ENCODE measurements around the gene IGSF3.
A peak's percentile ranks its signal among the peaks of the same experiment; 100 is the strongest.

Gene IGSF3

GRCh38 chr1:116558140-116558549 lies 109.4 kb downstream of the IGSF3 start:
- no peak for DNase-seq (ENCODE audit: low read depth in 2 of 2)

GRCh38 chr1:116557323-116557878 lies 110.1 kb downstream of the IGSF3 start:
- DNase-seq (ENCODE audit: low read depth in 2 of 2) = no peak

GRCh38 chr1:116556289-116557006 lies 111.1 kb downstream of the IGSF3 start:
- DNase-seq (ENCODE audit: low read depth in 2 of 2) = peak; percentile 54 to 56

GRCh38 chr1:116554924-116555323 lies 112.6 kb downstream of the IGSF3 start:
- no peak for DNase-seq (ENCODE audit: low read depth in 2 of 2)

GRCh38 chr1:116553386-116554115 lies 114.0 kb downstream of the IGSF3 start:
- DNase-seq (ENCODE audit: low read depth in 2 of 2) = no peak

GRCh38 chr1:116546354-116546977 lies 121.1 kb downstream of the IGSF3 start:
- no peak for DNase-seq (ENCODE audit: low read depth in 2 of 2)

- DNase-seq (ENCODE audit: low read depth in 2 of 2) = no peak
Observed at GRCh38 chr1:116545359-116545705, 122.2 kb downstream of the IGSF3 start.

GRCh38 chr1:116544588-116545358 lies 122.8 kb downstream of the IGSF3 start:
- no peak for DNase-seq (ENCODE audit: low read depth in 2 of 2)

- no peak for DNase-seq (ENCODE audit: low read depth in 2 of 2)
Observed at GRCh38 chr1:116540088-116540487, 127.4 kb downstream of the IGSF3 start.

GRCh38 chr1:116538544-116538943 lies 129.0 kb downstream of the IGSF3 start:
- DNase-seq (ENCODE audit: low read depth in 2 of 2) = no peak

- DNase-seq (ENCODE audit: low read depth in 2 of 2) = no peak
Observed at GRCh38 chr1:116537898-116538297, 129.6 kb downstream of the IGSF3 start.

- DNase-seq (ENCODE audit: low read depth in 2 of 2) = no peak
Observed at GRCh38 chr1:116537040-116537831, 130.3 kb downstream of the IGSF3 start.

- DNase-seq (ENCODE audit: low read depth in 2 of 2) = no peak
Observed at GRCh38 chr1:116534014-116534739, 133.4 kb downstream of the IGSF3 start.

- no peak for DNase-seq (ENCODE audit: low read depth in 2 of 2)
Observed at GRCh38 chr1:116533429-116533820, 134.1 kb downstream of the IGSF3 start.

- no peak for DNase-seq (ENCODE audit: low read depth in 2 of 2)
Observed at GRCh38 chr1:116532671-116533428, 134.7 kb downstream of the IGSF3 start.

- DNase-seq (ENCODE audit: low read depth in 2 of 2) = no peak
Observed at GRCh38 chr1:116531917-116532316, 135.6 kb downstream of the IGSF3 start.

- no peak for DNase-seq (ENCODE audit: low read depth in 2 of 2)
Observed at GRCh38 chr1:116529681-116530080, 137.9 kb downstream of the IGSF3 start.

GRCh38 chr1:116529199-116529631 lies 138.3 kb downstream of the IGSF3 start:
- DNase-seq (ENCODE audit: low read depth in 2 of 2) = no peak

GRCh38 chr1:116528329-116529083 lies 139.0 kb downstream of the IGSF3 start:
- no peak for DNase-seq (ENCODE audit: low read depth in 2 of 2)
